Stimulated activated CD8-positive, alpha-beta memory T cell treated with anti-CD3 and anti-CD28 coated beads, Interleukin-4, amount 100 ng/mL, for 1 hour (primary cell): Measurements from ENCODE around the gene MYO5B.
"Not testable (repeated sequence)": the region's sequence is repeated elsewhere in the genome, so short reads cannot be mapped to it uniquely, and the experiment has no call there.

Source experiments
- DNase-seq, 2 donors: peaks; one replicate each; pipeline ENCODE4 v3.0.0-alpha.2; 2020; ENCODE audit warnings: low read depth in 2 of 2, low spot score in 1 of 2

MYO5B gene

DNA sequence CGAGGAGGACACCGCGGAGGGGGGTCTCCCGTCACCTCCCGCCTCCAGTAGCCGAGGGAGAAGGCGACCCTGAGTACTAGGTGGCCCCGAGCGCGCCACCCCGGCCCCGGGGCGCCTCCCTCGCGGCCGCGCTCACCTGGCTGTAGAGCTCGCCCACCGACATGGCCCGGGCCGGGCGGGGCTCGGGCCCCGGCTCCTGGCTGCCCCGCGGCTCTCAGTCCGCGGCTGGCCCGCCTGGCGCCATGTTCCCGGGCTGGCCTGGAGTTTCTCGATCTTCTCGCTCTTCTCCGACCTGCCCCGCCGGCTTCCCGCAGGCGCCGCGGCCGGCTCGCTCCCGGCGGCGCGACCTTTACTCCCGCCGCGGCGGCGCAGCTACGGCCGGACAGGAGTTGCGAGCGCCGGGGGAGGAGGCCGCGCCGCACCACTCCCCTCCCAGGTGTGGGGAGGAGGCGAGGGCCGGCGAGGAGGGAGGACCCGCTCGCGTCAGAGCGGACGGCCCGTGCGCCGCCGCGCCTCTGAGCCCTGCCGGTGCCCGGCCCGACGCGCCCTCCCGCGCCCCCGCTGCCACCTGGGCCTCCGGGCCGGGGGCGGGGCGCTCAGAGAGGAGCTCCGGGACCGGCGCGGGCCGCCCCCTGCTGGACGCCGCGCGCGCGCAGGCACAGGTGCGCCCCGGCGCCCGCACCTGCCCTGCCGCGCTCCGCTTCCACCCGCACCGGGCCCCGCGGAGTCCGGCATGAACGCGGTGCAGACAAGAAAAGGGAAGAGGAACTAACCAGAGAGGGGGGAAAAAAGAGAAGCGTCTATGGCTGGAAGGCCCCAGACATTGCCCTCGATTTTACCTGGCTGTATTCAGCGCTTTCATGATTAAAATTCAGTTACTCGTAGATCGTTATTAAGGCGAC is at the start of gene MYO5B:
Gene MYO5B (minus strand): TSS at position 517 of the 902 bp plus-strand sequence. CDS start 354 bp downstream, at position 163.
- DNase-seq, result peak in 1 of 2 donors; percentile 6

DNA sequence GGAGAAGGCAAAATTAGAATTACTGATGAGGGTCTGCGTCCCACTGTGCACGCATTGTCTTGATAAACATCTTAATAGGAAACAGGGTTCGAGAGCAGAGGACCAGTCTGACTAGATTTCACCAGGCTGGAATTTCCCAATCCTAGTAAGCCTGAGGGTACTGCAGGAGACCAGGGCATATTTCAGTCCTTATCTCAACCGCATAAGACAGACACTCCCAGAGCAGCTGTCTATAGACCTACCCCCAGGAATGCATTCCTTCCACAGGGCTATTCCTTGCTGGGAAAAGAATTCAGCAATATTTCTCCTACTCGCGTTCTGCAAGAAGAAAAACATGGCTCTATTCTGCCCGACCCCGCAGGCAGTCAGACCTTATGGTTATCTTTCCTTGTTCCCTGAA is 46.8 kb upstream of the MYO5B start:
- DNase-seq, result not testable (repeated sequence)

DNA sequence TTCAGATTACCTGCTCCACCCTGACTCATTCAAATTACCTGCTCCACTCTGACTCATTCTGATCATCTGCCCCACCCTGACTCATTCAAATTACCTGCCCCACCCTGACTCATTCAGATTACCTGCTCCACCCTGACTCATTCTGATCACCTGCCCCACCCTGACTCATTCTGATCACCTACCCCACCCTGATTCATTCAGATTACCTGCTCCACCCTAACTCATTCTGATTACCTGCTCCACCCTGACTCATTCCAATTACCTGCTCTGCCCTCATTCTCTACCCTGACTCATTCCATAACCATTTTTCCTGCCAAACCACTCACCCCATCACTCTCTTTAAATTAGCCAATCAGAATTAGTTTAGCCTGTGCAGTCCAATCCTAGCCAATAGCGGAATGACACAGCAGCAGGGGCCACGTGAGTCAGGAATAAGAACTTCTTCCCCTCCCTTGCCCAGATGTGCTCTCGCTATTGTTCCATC is 45.2 kb upstream of the MYO5B start:
- DNase-seq, result no peak

DNA sequence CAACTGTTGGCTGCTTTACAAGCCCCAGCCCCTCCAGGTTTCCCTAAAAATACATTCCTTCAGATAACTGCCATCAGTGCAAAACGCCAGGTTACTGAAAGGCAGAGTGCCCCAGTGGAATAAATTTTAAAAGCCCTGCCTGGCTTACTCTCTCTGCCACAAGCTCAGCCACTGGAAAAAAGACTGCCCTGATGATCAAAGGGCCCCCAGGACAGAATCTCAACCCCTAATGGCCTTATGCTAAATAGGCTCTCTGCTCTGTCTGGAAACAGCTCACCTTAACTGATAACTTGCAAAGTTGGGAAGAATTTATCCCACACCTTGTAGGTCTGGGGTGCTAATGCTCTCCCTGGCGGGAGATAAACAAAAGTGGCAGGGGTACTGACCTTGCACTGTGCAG is 37.5 kb upstream of the MYO5B start:
- no peak for DNase-seq

DNA sequence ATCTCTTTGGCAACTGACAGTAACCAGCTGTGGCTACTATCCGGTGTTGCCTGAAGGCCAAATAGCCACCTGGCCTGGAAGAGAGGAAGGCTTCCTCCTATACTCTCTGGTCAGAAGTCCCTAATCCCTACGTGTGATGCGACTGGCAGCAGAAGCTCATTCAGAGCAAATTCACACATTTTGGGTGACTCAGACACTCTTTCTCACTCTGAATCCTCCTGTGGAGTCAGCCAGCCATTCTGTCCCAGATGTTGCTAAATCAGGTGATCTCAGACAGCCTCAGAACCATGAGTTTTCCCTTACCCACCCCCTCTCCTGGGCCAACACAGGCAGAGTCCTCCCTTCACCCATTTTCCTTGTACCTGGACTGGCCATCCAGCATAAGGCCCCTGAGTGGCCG is 36.7 kb upstream of the MYO5B start:
- no peak for DNase-seq

DNA sequence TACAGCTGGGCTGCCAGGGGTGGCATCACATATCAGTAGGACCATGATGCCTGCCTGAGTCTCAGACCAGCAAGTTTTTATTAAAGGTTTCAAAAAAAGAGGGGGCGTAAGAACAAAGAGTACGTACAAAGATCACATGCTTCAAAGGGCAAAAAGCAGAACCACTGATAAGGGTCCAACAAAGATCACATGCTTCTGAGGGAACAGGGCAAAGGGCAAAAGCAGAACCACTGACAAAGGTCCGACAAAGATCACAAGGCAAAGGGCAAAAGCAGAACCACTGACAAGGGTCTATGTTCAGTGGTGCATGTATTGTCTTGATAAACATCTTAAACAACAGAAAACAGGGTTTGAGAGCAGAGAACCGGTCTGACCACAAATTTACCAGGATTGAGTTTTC is 25.3 kb upstream of the MYO5B start:
- not testable (repeated sequence) for DNase-seq

DNA sequence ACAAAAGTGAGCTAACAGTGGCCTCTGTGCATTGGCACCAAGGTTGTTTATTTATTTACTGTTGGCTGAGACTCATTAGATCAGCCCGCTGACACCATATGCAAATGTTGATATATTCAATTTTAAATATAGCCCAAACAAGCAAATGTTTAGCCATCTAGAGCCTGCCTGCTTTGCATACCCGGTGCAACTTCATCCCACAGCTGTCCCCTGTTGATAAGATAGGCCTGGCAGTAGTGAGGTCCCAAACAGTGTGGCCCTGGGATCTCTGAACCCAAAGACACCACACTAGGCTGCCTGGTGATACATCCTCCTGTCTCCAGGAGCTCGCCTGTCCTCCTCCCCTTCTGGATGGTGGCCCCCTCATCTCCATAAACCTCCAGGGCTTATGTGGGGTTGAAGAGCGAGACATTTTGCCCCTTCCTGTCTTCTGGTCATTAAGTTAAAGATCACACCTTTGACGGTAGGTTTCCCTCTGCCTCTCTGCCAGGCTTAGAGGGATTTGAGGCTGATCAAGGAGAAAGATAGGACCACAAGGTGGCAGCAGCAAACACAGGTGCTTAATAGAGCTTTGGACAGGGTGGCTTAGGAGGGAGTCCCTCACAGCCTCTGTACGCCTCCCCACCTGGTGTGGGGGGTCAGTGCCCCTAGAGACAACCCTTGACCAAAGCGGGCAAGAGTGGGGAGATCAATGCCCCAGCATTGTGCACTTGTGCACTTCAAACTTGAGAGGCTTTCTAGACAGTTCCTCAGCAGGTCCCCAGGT is 23.7 kb upstream of the MYO5B start:
- no peak for DNase-seq

DNA sequence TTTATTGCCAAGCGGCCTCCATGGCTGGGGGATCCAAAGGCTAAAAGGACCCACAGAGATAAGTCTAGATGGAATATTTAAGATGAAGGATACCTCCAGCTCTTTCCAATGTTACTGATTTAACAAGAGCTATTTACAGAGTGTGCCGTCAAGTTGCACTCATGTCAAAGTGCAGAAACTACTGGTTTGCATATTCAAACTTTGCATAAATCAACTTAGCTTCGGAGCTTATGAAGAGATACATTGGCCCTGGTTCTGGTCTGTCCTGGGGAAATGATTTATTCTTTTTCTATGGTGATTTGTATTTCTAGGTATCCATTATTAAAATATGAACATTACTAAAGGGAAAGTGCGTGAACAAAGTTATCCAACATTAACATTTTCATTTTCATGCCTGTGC is 14.4 kb upstream of the MYO5B start:
- DNase-seq, result no peak

DNA sequence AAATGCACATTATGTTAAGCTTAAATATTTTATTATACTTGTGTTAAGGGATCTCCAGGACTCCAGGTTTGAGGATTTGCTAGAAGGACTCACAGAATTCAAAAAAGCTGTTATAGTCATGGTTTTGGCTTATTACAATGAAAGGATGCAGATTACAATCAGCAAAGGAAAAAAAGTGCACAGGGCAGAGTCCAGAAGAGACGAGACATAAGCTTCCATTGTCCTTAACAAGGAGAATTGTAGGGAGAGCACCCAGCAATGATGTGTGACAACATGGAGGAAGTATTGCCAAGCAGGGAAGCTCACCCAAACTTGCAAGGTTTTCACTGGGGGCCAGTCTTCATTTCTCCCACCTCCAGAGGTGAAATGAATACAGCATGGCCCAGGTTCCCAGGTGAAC is 12.8 kb upstream of the MYO5B start:
- no peak for DNase-seq

DNA sequence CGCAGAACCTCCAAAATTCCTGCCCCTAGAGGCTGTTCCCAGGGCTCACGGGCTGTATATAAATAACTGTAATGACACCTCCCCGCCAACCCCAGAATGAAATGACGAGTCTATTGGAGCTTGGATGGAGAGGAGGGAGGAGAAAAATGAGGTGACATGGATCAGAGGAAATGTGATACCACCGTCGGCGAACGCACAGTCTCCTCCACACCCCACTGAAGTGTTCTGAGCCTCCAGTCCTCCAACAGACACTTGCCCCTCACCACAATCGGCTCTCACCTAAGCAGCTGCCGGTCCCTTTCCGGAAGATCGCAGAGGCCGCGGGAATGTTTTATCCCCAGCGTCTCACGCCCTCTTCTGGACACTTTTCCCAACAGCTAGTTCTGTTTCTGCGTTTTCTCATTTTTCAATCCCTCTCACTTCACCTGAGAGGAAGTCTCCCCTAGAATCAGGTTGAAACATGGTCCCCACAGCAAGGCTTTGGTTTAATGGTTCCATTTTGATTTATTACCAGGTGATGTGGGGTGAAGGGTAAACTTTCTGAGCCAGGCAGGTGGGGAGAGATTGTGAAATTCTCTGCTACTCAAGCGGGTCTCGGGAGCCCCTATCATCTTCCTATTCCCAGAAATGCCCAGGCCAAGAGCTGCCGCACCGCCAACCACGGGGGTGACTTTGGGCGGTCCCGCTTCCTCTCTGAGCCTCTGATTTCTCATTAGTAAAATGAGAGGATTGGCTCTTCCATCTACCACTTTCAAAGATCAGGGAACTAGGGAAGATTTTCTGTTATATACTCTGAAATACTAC is 9.1 kb upstream of the MYO5B start:
- no peak for DNase-seq

DNA sequence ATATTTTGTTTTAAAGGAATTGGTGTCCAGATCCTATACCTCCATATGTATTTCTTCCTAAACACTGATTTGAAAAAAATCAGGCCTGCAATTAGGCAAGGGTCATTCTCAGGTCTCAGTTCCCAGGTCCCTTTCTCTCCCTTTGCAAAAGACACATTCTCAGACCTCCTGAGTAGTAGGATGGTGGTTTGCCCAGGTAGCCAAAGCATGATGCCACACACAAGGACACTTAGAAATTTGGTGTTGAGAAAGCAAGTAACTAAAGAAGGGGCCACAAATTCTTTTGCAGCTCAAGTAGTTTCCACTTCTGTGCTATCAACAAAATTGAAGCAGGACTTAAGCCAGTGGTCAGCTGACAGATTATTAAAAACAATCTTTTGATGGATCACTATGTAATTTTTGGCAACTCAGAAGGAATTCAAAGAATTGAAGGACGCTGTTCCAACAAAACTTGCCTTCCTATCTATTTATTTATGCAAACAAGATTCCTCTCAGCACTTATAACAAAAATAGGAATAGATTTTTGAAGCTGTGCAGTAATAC is 6.6 kb upstream of the MYO5B start:
- no peak for DNase-seq

DNA sequence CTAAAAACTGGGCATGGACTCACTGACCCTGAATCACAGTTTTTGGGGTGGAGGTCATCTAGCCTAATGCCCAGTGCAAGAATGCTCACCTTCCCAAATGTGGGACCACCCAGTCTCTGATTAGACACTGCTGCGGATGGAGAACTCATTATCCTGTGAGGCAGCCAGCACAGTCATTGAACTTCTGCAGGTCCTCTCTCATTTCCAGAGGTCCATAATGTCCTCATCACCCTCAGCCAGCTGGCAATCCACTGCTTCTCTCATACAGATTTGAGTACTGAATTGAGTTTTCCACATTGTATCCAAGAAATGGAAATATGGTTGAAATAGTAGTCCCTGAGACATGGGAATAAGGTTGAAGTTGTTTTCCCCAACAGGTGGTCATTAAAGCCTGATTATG is 5.0 kb upstream of the MYO5B start:
- no peak for DNase-seq

DNA sequence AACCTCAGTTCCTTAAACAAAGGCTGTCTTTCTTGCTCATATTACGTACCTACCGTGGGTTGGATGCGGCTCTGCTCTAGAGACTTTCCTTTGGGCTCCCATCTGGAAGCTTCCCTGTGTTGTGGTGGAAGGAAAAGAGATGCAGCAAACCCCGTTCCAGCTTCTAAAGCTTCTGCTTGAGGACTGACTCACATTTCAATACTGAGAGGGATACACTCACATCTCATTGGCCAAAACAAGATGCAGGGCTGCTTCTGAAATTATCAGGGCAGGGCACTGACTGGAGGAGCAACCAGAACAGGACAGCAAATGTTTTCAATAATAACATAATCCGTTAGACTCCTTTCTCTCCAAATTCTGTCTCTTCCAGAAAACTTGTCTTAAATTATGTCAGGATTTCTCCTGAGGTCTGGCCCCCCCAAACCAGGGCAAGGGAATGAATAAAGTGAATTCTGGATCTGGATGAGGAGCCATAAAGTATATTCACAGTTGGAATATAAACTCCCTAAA is 4.5 kb upstream of the MYO5B start:
- no peak for DNase-seq

DNA sequence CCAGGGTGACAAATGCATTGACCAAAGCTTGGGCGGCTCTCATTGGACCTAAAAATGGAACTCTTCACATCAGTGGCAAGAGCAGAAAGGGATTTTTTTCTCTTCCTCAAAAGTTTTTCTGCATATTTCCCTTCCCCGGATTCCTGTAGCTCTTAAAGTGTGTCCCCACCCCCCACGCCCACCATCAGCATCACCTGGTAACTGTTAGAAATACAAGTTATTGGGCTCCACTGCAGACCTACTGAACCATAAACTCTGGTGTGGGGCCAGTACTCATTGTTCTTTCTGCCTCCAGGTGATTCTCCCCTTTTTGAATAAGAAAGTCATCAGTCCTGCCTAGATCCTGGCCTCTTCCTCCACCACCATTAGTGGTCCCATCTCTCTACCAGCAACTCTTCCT is 1.3 kb upstream of the MYO5B start:
- no peak for DNase-seq

DNA sequence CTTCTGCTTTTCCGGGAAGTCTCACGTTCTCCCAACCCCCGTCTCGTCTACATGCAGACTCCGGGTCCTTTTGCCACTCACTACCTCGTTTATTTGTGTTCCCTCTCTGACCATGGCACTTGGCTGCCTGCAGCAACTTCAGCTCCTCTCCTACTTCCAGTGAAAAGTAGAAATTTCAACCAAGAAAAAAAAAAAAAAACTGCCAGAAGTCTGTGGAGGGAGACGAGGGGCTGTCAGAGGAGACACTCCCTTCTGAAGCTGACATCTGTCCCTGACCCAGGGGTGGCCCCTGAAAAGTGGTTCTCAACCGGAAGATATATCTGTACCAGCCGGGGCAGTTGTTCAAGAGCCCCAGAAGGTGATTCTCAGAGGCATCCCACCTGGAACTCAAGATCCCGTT is 742 bp upstream of the MYO5B start:
- DNase-seq, result no peak

DNA sequence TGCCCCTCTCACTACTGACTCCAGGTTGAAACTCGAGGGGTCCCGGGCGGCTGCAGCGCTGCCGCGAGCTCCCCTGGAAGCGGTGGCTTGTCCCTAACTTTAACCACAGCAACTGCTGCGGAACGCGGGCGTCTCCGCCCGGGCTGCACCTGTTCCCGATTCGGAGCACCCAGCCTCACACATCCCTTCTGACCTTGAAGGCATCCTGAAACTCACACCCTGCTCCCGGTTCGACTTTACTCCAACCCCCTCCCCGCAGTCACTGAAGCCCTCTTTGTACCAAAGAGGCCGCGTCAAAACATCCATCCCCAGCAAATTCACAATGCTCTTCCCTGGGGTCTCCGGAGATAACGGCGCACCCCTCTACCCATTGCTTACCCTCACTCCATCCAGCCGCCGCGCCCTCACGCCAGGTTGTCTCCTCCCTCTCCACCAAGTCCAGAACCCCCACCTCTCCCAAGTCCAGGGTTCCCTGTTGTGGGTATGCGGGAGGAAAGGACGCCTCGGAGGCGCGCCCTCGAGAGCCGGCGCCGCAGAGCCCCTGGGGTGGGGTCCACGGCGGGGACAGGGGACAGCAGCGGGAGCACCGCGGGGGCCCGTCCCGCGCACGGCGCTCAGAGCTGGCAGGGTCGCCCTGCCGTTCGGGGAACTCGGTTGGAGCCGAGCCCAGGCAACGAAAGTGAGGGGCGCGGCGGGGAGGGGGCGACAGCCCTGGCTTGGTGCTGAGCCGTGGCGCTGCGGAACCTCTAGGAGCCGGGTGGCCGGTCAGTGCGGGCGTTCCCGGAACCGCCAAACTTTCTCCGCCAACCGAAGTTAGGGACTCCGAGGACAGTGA is 934 bp downstream of the MYO5B start:
- no peak for DNase-seq

DNA sequence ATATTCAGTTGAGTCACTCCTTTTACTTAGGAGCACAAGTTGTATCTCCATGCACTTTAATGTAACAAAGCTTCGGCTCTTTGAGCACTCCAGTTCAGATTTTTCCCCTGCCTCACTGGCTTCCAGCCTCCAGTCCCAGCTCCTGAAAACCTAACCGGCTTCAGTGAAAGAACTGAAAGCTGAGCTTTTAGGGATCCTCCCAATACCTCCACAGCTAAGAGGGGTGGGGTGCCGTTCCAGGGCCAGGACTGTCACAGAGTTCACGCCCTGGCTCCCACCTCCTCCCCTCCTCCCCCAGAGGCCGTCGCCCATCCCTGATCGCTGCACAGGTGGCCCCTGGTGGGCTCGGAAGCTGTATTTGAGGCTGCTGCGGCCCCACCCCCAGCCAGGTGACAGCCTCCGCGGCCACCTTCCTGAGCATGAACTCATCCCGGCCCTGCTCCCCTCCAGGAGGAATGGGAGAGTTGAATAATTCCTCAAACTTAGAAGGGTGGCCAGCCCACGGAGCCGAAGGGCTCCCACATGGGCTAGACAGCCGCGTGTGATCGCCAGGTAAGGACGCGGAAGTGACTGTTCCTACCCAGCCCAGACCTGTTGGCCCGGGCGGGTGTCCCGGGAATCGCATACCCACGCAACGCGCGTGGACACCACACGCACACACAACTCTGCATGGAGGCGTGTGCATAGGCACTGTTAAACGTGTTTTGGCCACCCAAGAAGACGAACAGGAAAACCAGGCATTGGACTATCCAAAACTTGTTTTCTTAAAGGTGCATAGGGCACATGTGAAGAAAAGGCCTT is 1.8 kb downstream of the MYO5B start:
- no peak for DNase-seq

DNA sequence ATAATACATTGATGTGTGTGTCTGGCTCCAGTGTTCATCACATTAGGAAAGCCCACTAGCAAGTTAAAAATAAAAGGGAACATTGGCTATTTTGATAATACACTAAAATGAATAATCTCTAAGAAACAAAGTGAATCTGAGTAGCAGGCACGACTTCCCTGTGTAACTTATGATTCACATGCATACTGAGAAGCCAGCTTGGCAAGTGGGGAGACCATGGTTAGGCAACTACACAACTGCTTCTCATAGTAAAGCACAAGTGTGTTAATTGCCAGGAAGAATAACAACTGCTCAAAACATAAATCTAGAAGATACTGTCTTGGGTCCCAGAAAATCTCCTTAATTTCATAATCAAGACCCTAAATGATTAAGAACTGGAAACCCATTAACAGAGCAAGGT is 4.0 kb downstream of the MYO5B start:
- DNase-seq, result no peak

DNA sequence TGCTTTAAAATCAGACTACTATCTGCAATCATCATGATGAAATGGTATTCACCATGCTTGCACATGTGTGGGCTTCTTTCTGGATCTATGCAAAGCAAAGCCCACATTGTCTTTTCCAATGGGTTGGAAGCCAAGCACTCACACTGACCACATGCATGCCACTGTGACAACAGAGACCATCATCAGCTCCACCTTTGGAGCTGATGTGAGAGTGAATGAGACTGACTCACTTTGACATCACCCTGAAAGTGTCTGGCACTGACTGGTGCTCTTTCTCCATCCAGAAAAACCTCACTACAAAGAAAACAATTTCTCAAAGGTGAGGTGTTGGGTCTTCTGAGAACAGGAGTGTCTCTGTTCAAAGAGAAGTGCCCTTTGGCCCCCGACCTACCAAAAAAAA is 4.7 kb downstream of the MYO5B start:
- DNase-seq, result no peak
